Heart left ventricle (tissue), 16 donors: ENCODE data around the gene GDPD3. TPM values are rescaled to one million over a fixed set of nuclear protein-coding genes. Genes with fewer than 3 reads are reported as not detected.

ENCODE experiments used
- ATAC-seq, 4 donors: fragments of 200-7000 bp; cut with Tn5 transposase; one replicate each; pipeline ENCODE4 v1.9.1; 2020 to 2022; ENCODE audit warnings: moderate library complexity in 4 of 4, mild to moderate bottlenecking in 3 of 4, moderate number of reproducible peaks in 1 of 4
- DNase-seq, 5 donors: peaks; one replicate each; pipeline ENCODE4 v3.0.0-alpha.2; 2020
- H3K27ac ChIP-seq, 12 donors: fragments of 200-600 bp; sonication (generic) in 4 of 12; one replicate each; pipeline versions ENCODE4 v1.5.0 to v1.8.0; 2016 to 2022; ENCODE audit warnings: mild to moderate bottlenecking in 2 of 12
- H3K27me3 ChIP-seq, 9 donors: fragments of 200-600 bp; sonication (generic) in 2 of 9; one replicate each; pipeline versions ENCODE4 v1.5.1 to v1.8.0; 2016 to 2022; ENCODE audit warnings: mild to moderate bottlenecking in 3 of 9
- H3K36me3 ChIP-seq, 9 donors: fragments of 200-600 bp; sonication (generic) in 2 of 9; one replicate each; pipeline versions ENCODE4 v1.5.0 to v1.8.0; 2018 to 2022; ENCODE audit warnings: mild to moderate bottlenecking in 2 of 9
- H3K4me1 ChIP-seq, 12 donors: fragments of 200-600 bp; sonication (generic) in 4 of 12; one replicate each; pipeline versions ENCODE4 v1.5.0 to v1.8.0; 2016 to 2022; ENCODE audit warnings: mild to moderate bottlenecking in 3 of 12
- H3K4me3 ChIP-seq, 12 donors: fragments of 200-600 bp; sonication (generic) in 4 of 12; one replicate each; pipeline versions ENCODE4 v1.5.0 to v1.8.0; 2017 to 2022; ENCODE audit warnings: mild to moderate bottlenecking in 9 of 12, moderate library complexity in 4 of 12
- H3K9me3 ChIP-seq, 12 donors: fragments of 200-600 bp; sonication (generic) in 4 of 12; one replicate each; pipeline versions ENCODE4 v1.5.0 to v1.8.0; 2016 to 2022; ENCODE audit warnings: mild to moderate bottlenecking in 1 of 12
- CTCF ChIP-seq, 12 donors: fragments of 200-600 bp; sonication (generic) in 4 of 12; IDR thresholded peaks; one replicate each; pipeline versions ENCODE4 v1.5.0 to v1.8.0; 2018 to 2022; ENCODE audit warnings: antibody characterized with exemption in 12 of 12, mild to moderate bottlenecking in 5 of 12
- POLR2A ChIP-seq, 2 donors: fragments of 450-650 bp; IDR thresholded peaks; one replicate each; pipeline ENCODE4 v1.6.1; 2017; ENCODE audit warnings: antibody characterized with exemption in 2 of 2, mild to moderate bottlenecking in 2 of 2, moderate library complexity in 2 of 2
- WGBS, 4 donors: extraction: QIAGEN DNeasy Blood & Tissue Kit in 2 of 4; methylation state at CpG; one replicate each; pipeline versions ENCODE4 v1.1.5 to v1.1.7; 2013 to 2018; 5-methylcytosine and 5-hydroxymethylcytosine counted together
- intact Hi-C, 10 donors: fragments of 100-400 bp; cut with DNase I; formaldehyde crosslinking; loops; one replicate each; pipeline versions ENCODE4 v1.11.1 to v1.14.2; 2022
- polyA plus RNA-seq, 2 donors: library from polyadenylated mRNA; stranded (reverse); fragments of 200-250 nt; gene quantifications; one replicate each; pipeline ENCODE4 v1.2.3, GENCODE V29; 2013
- total RNA-seq, 9 donors: library from RNA; depleted of rRNA in 2 of 9; stranded (reverse); fragments of >200 nt in 2 of 9; fragmentation: NEBNext Ultra II Directional in 3 of 9; extraction: Animal tissue kit (Norgen Biotek cat#: 25700) in 3 of 9; gene quantifications; one replicate each; pipeline versions ENCODE4 v1.1.0 to v1.2.4, GENCODE V29; 2016 to 2023
- donor health status: ischemic (EF 13 %, LVEDD 7.1; RV severe dilation, severe dysfunction).
- donor health status: healthy with polysubstance abuse.
- donor health status: DM: no; HTN: yes; CAD: no.
- donor health status: DM: no; HTN: no; CAD: no.
- donor health status: ischemic (EF 25% LVEDD 6.9; RV normal size, moderate dysfunction).
- donor health status: ischemic (EF 25% LVEDD 5.7; RV mildly dilated, moderate dysfunction).
- donor health status: healthy.
- donor health status: DM: yes; HTN: yes; CAD: no.
- donor health status: ischemic (EF 35%, LVEDD 5.7; RV mildly dilated, moderate dysfunction).
- donor health status: nonischemic (EF 11% LVEDD 7.7; RV severe dilation, severe dysfunction).
- donor health status: DM: yes; HTN: yes; CAD: no.
- donor health status: PGD.
- donor health status: ischemic (EF 29% LVEDD 5.4; RV normal size, mild dysfunction).
- donor health status: nonischemic (EF 23%, LVEDD 6.1; RV moderate dilation, normal function).

The GDPD3 gene
- total and polyA plus RNA-seq, 11 donors: 0.36 to 5.3 (median 2.0) TPM

- Histone ChIP-seq H3K4me3 (no peak overlapping the region), H3K9me3 (no peaks in the 10 kb centered on the region), H3K27me3 (no peaks in the 10 kb centered on the region), H3K36me3 (no peaks in the 10 kb centered on the region), H3K4me1 (peaks cover 0 to 24% (median 18%) of the 10 kb centered on the region in 12 donors), H3K27ac (peak overlapping the region in 1 of 12 donors; percentile 40)
- ATAC-seq: no peak
- DNase-seq: no peak
- intact Hi-C loops: loop anchor here in 4 of 10 donors (5.0 to 10.0 kb wide), 5 partner anchors 62 to 464 kb away; partner anchors contain the start of genes MAPK3 (in 2 of the 4), HIRIP3 (in 1 of the 4), INO80E (in 1 of the 4) and ZNF768 (in 1 of the 4)
- TF ChIP-seq POLR2A (IDR thresholded peaks at IDR 0.05) (no peak), CTCF (IDR thresholded peaks at IDR 0.05) (no peak)
- WGBS, 4 donors: 78 to 82% (median 80%) methylated on average over 4 of the region's 4 CpGs
These were observed 53.0 kb downstream of the GDPD3 start for GRCh38 chr16:30060346-30060745.

- DNase-seq (no peak), ATAC-seq (peak in 1 of 4 donors; percentile 14)
- 43 to 50% (median 47%) methylated on average over 8 to 10 of the region's 10 CpGs for WGBS, 4 donors
- intact Hi-C loops: loop anchor here in 1 of 10 donors (5.0 kb wide), 1 partner anchor 53 kb away; no protein-coding TSS in a partner anchor
- TF ChIP-seq CTCF (IDR thresholded peaks at IDR 0.05) (peak in 4 of 12 donors; percentile 18 to 33 (median 27)), POLR2A (IDR thresholded peaks at IDR 0.05) (no peak)
- Histone ChIP-seq H3K9me3 (no peaks in the 10 kb centered on the region), H3K4me3 (no peak overlapping the region), H3K27ac (no peak overlapping the region), H3K27me3 (no peaks in the 10 kb centered on the region), H3K36me3 (no peaks in the 10 kb centered on the region), H3K4me1 (peaks cover 0 to 27% (median 11%) of the 10 kb centered on the region in 12 donors)
These were observed 58.3 kb downstream of the GDPD3 start for GRCh38 chr16:30054959-30055553.

Other genes with a start within 250 kb of the GDPD3 start
- 1 to 10 TPM in 5 of 9 donors, under 1 TPM in 3, not detected in 1; 0.16 to 8.9 (median 1.4) TPM for gene SEZ6L2, start 214.0 kb downstream of the GDPD3 start, total RNA-seq
- under 1 TPM; 0.15 to 0.51 TPM for gene SEZ6L2, start 214.0 kb downstream of the GDPD3 start, polyA plus RNA-seq
- gene ASPHD1, start 213.0 kb downstream of the GDPD3 start, total RNA-seq: 1 to 10 TPM in 2 of 9 donors, under 1 TPM in 4, not detected in 3; 0.20 to 5.3 (median 0.65) TPM
- gene ASPHD1, start 213.0 kb downstream of the GDPD3 start, polyA plus RNA-seq: under 1 TPM in 1 of 2 donors, not detected in 1; 0.54 TPM
- 1 to 10 TPM; 3.6 to 9.1 (median 7.2) TPM for gene KCTD13, start 187.3 kb downstream of the GDPD3 start, total RNA-seq
- 1 to 10 TPM; 3.6 to 5.0 TPM for gene KCTD13, start 187.3 kb downstream of the GDPD3 start, polyA plus RNA-seq
- gene TMEM219, start 151.5 kb downstream of the GDPD3 start, total RNA-seq: 100 to 1,000 TPM in 2 of 9 donors, 10 to 100 TPM in 7; 58.9 to 121 (median 69.8) TPM
- gene TMEM219, start 151.5 kb downstream of the GDPD3 start, polyA plus RNA-seq: 10 to 100 TPM; 66.6 to 72.3 TPM
- gene TAOK2, start 139.7 kb downstream of the GDPD3 start, total RNA-seq: 10 to 100 TPM; 29.5 to 47.9 (median 35.1) TPM
- gene TAOK2, start 139.7 kb downstream of the GDPD3 start, polyA plus RNA-seq: 10 to 100 TPM; 36.3 to 37.8 TPM
- gene HIRIP3, start 117.9 kb downstream of the GDPD3 start, total RNA-seq: 10 to 100 TPM; 13.3 to 21.9 (median 17.5) TPM
- gene HIRIP3, start 117.9 kb downstream of the GDPD3 start, polyA plus RNA-seq: 10 to 100 TPM; 20.1 to 27.4 TPM
- 10 to 100 TPM; 27.6 to 65.4 (median 32.6) TPM for gene INO80E, start 117.3 kb downstream of the GDPD3 start, total RNA-seq
- gene INO80E, start 117.3 kb downstream of the GDPD3 start, polyA plus RNA-seq: 10 to 100 TPM; 60.9 to 71.5 TPM
- gene DOC2A, start 102.5 kb downstream of the GDPD3 start, total RNA-seq: 1 to 10 TPM in 1 of 9 donors, under 1 TPM in 4, not detected in 4; 0.09 to 1.4 (median 0.91) TPM
- gene DOC2A, start 102.5 kb downstream of the GDPD3 start, polyA plus RNA-seq: under 1 TPM; 0.22 to 0.88 TPM
- not detected for gene C16orf92, start 90.3 kb downstream of the GDPD3 start, total RNA-seq
- gene C16orf92, start 90.3 kb downstream of the GDPD3 start, polyA plus RNA-seq: not detected
- not detected for gene TLCD3B, start 82.3 kb downstream of the GDPD3 start, total RNA-seq
- not detected for gene TLCD3B, start 82.3 kb downstream of the GDPD3 start, polyA plus RNA-seq
- gene ALDOA, start 47.8 kb downstream of the GDPD3 start, total RNA-seq: 1,000 to 10,000 TPM; 2,644 to 5,076 (median 3,574) TPM
- gene ALDOA, start 47.8 kb downstream of the GDPD3 start, polyA plus RNA-seq: 1,000 to 10,000 TPM; 2,585 to 3,542 TPM
- 10 to 100 TPM; 29.9 to 65.9 (median 41.1) TPM for gene PPP4C, start 37.5 kb downstream of the GDPD3 start, total RNA-seq
- 10 to 100 TPM; 43.5 to 89.0 TPM for gene PPP4C, start 37.5 kb downstream of the GDPD3 start, polyA plus RNA-seq
- gene TBX6, start 21.6 kb downstream of the GDPD3 start, total RNA-seq: under 1 TPM in 8 of 9 donors, not detected in 1; 0.39 to 0.95 (median 0.72) TPM
- under 1 TPM; 0.26 to 0.84 TPM for gene TBX6, start 21.6 kb downstream of the GDPD3 start, polyA plus RNA-seq
- 100 to 1,000 TPM in 2 of 9 donors, 10 to 100 TPM in 7; 34.8 to 248 (median 49.3) TPM for gene YPEL3, start 17.3 kb downstream of the GDPD3 start, total RNA-seq
- gene YPEL3, start 17.3 kb downstream of the GDPD3 start, polyA plus RNA-seq: 100 to 1,000 TPM in 1 of 2 donors, 10 to 100 TPM in 1; 57.1 to 106 TPM
- gene MAPK3, start 9.7 kb upstream of the GDPD3 start, total RNA-seq: 10 to 100 TPM; 32.9 to 79.4 (median 50.2) TPM
- 10 to 100 TPM; 49.4 to 61.3 TPM for gene MAPK3, start 9.7 kb upstream of the GDPD3 start, polyA plus RNA-seq
- 100 to 1,000 TPM in 1 of 9 donors, 10 to 100 TPM in 3, 1 to 10 TPM in 5; 4.3 to 102 (median 8.5) TPM for gene CORO1A, start 70.1 kb upstream of the GDPD3 start, total RNA-seq
- gene CORO1A, start 70.1 kb upstream of the GDPD3 start, polyA plus RNA-seq: 10 to 100 TPM in 1 of 2 donors, 1 to 10 TPM in 1; 6.4 to 16.8 TPM
- gene BOLA2B, start 80.1 kb upstream of the GDPD3 start, total RNA-seq: 100 to 1,000 TPM in 2 of 9 donors, 10 to 100 TPM in 7; 41.6 to 129 (median 58.2) TPM
- 100 to 1,000 TPM; 140 to 204 TPM for gene BOLA2B, start 80.1 kb upstream of the GDPD3 start, polyA plus RNA-seq
- gene SLX1A, start 80.3 kb upstream of the GDPD3 start, total RNA-seq: 10 to 100 TPM in 7 of 9 donors, 1 to 10 TPM in 2; 8.2 to 32.2 (median 26.0) TPM
- gene SLX1A, start 80.3 kb upstream of the GDPD3 start, polyA plus RNA-seq: 10 to 100 TPM; 19.2 to 25.6 TPM
- gene SULT1A3, start 85.7 kb upstream of the GDPD3 start, total RNA-seq: 10 to 100 TPM in 3 of 9 donors, 1 to 10 TPM in 6; 1.2 to 14.9 (median 9.7) TPM
- gene SULT1A3, start 85.7 kb upstream of the GDPD3 start, polyA plus RNA-seq: 10 to 100 TPM in 1 of 2 donors, 1 to 10 TPM in 1; 5.2 to 10.8 TPM
- 10 to 100 TPM in 1 of 9 donors, 1 to 10 TPM in 6, under 1 TPM in 2; 0.63 to 12.3 (median 3.9) TPM for gene NPIPB13, start 134.9 kb upstream of the GDPD3 start, total RNA-seq
- gene NPIPB13, start 134.9 kb upstream of the GDPD3 start, polyA plus RNA-seq: 1 to 10 TPM; 1.9 to 3.5 TPM
- gene CD2BP2, start 241.8 kb upstream of the GDPD3 start, total RNA-seq: 10 to 100 TPM; 21.5 to 54.5 (median 39.8) TPM
- 10 to 100 TPM; 21.9 to 51.9 TPM for gene CD2BP2, start 241.8 kb upstream of the GDPD3 start, polyA plus RNA-seq